Measurements from ENCODE around the gene INSIG1.
A peak's percentile ranks its signal among the peaks of the same experiment; 100 is the strongest.

The INSIG1 gene

GRCh38 chr7:155305231-155305904 lies 7.7 kb downstream of the INSIG1 start:
- H4K20me1 ChIP-seq (ENCODE audit: insufficient read depth, low read length) = peaks cover 79% of the 10 kb centered on the region
- no peaks in the 10 kb centered on the region for H3K9me3 ChIP-seq (ENCODE audit: insufficient read depth, low read length, severe bottlenecking)
- H3K9ac ChIP-seq (ENCODE audit: low read depth, low read length) = no peak overlapping the region
- H3K36me3 ChIP-seq (ENCODE audit: insufficient read depth, low read length) = peaks cover 98% of the 10 kb centered on the region
- TF ChIP-seq EZH2 (IDR thresholded peaks at IDR 0.05; ENCODE audit: borderline replicate concordance, low read depth, low read length, severe bottlenecking) (no peak), CTCF (IDR thresholded peaks at IDR 0.05; ENCODE audit: borderline replicate concordance, extremely low read depth, low read length, poor library complexity, severe bottlenecking) (no peak)
- no peak overlapping the region for H3K27ac ChIP-seq (ENCODE audit: low read length)
- H3K4me2 ChIP-seq (ENCODE audit: insufficient read depth, low read length) = 0 out of 2 replicates have a peak overlapping the region, but pooled peaks have one; percentile 1
- H2AFZ ChIP-seq (ENCODE audit: low read depth, low read length) = no peak overlapping the region
- peaks cover 47% of the 10 kb centered on the region for H3K4me1 ChIP-seq (ENCODE audit: insufficient read depth, low read length)
- ATAC-seq (ENCODE audit: insufficient read depth, low read depth) (no peak), DNase-seq (no peak)
- H3K4me3 ChIP-seq (ENCODE audit: low read depth in 1 of 2, low read length in 2 of 2) = no peak overlapping the region
- H3K27me3 ChIP-seq (ENCODE audit: insufficient read depth, low read length, poor library complexity) = no peaks in the 10 kb centered on the region
- H3K79me2 ChIP-seq (ENCODE audit: insufficient read depth, low read length) = peaks cover 63% of the 10 kb centered on the region

GRCh38 chr7:155306673-155307470 lies 9.2 kb downstream of the INSIG1 start:
- Histone ChIP-seq H3K9me3 (ENCODE audit: insufficient read depth, low read length, severe bottlenecking) (no peaks in the 10 kb centered on the region), H2AFZ (ENCODE audit: low read depth, low read length) (no peak overlapping the region), H3K4me1 (ENCODE audit: insufficient read depth, low read length) (peaks cover 33% of the 10 kb centered on the region), H3K27me3 (ENCODE audit: insufficient read depth, low read length, poor library complexity) (no peaks in the 10 kb centered on the region), H4K20me1 (ENCODE audit: insufficient read depth, low read length) (peaks cover 69% of the 10 kb centered on the region), H3K9ac (ENCODE audit: low read depth, low read length) (no peak overlapping the region), H3K4me3 (ENCODE audit: low read depth in 1 of 2, low read length in 2 of 2) (no peak overlapping the region), H3K36me3 (ENCODE audit: insufficient read depth, low read length) (peaks cover 88% of the 10 kb centered on the region), H3K4me2 (ENCODE audit: insufficient read depth, low read length) (0 out of 2 replicates have a peak overlapping the region, but pooled peaks have one; percentile 17), H3K27ac (ENCODE audit: low read length) (no peak overlapping the region), H3K79me2 (ENCODE audit: insufficient read depth, low read length) (peaks cover 49% of the 10 kb centered on the region)
- DNase-seq (no peak), ATAC-seq (ENCODE audit: insufficient read depth, low read depth) (no peak)
- no peak for TF ChIP-seq EZH2 (IDR thresholded peaks at IDR 0.05; ENCODE audit: borderline replicate concordance, low read depth, low read length, severe bottlenecking)

- Histone ChIP-seq H3K4me1 (ENCODE audit: insufficient read depth, low read length) (peaks cover 17% of the 10 kb centered on the region), H3K4me2 (ENCODE audit: insufficient read depth, low read length) (no peak overlapping the region), H3K9ac (ENCODE audit: low read depth, low read length) (no peak overlapping the region), H3K27me3 (ENCODE audit: insufficient read depth, low read length, poor library complexity) (no peaks in the 10 kb centered on the region), H3K79me2 (ENCODE audit: insufficient read depth, low read length) (peaks cover 33% of the 10 kb centered on the region), H3K27ac (ENCODE audit: low read length) (no peak overlapping the region), H4K20me1 (ENCODE audit: insufficient read depth, low read length) (peaks cover 53% of the 10 kb centered on the region), H3K36me3 (ENCODE audit: insufficient read depth, low read length) (peaks cover 76% of the 10 kb centered on the region), H2AFZ (ENCODE audit: low read depth, low read length) (no peak overlapping the region), H3K4me3 (ENCODE audit: low read depth in 1 of 2, low read length in 2 of 2) (no peak overlapping the region), H3K9me3 (ENCODE audit: insufficient read depth, low read length, severe bottlenecking) (no peaks in the 10 kb centered on the region)
- no peak for TF ChIP-seq EZH2 (IDR thresholded peaks at IDR 0.05; ENCODE audit: borderline replicate concordance, low read depth, low read length, severe bottlenecking)
- TF ChIP-seq CTCF (IDR thresholded peaks at IDR 0.05; ENCODE audit: borderline replicate concordance, extremely low read depth, low read length, poor library complexity, severe bottlenecking) = no peak
- ATAC-seq (ENCODE audit: insufficient read depth, low read depth) = no peak
- no peak for DNase-seq
Measured at GRCh38 chr7:155308330-155309020, 10.8 kb downstream of the INSIG1 start.

- H3K27me3 ChIP-seq (ENCODE audit: insufficient read depth, low read length, poor library complexity) = no peaks in the 10 kb centered on the region
- DNase-seq (no peak), ATAC-seq (ENCODE audit: insufficient read depth, low read depth) (no peak)
- no peak overlapping the region for H3K9ac ChIP-seq (ENCODE audit: low read depth, low read length)
- peaks cover 48% of the 10 kb centered on the region for H4K20me1 ChIP-seq (ENCODE audit: insufficient read depth, low read length)
- peaks cover 28% of the 10 kb centered on the region for H3K79me2 ChIP-seq (ENCODE audit: insufficient read depth, low read length)
- H3K4me2 ChIP-seq (ENCODE audit: insufficient read depth, low read length) = no peak overlapping the region
- peaks cover 71% of the 10 kb centered on the region for H3K36me3 ChIP-seq (ENCODE audit: insufficient read depth, low read length)
- H3K4me1 ChIP-seq (ENCODE audit: insufficient read depth, low read length) = peaks cover 12% of the 10 kb centered on the region
- no peak overlapping the region for H3K4me3 ChIP-seq (ENCODE audit: low read depth in 1 of 2, low read length in 2 of 2)
- TF ChIP-seq EZH2 (IDR thresholded peaks at IDR 0.05; ENCODE audit: borderline replicate concordance, low read depth, low read length, severe bottlenecking) = no peak
- no peak for TF ChIP-seq CTCF (IDR thresholded peaks at IDR 0.05; ENCODE audit: borderline replicate concordance, extremely low read depth, low read length, poor library complexity, severe bottlenecking)
- no peak overlapping the region for H3K27ac ChIP-seq (ENCODE audit: low read length)
- H3K9me3 ChIP-seq (ENCODE audit: insufficient read depth, low read length, severe bottlenecking) = no peaks in the 10 kb centered on the region
- H2AFZ ChIP-seq (ENCODE audit: low read depth, low read length) = no peak overlapping the region
Measured at GRCh38 chr7:155309021-155309338, 11.3 kb downstream of the INSIG1 start.

Data from DND-41 (cell line).